ENCODE data around the gene CSGALNACT2.
A peak's percentile ranks its signal among the peaks of the same experiment; 100 is the strongest.

The CSGALNACT2 gene

GRCh38 chr10:43187213-43187612, 49.0 kb downstream of the CSGALNACT2 start:
- no peak for DNase-seq

- DNase-seq, result no peak
Observed at GRCh38 chr10:43188702-43189101, 50.5 kb downstream of the CSGALNACT2 start.

- no peak for DNase-seq
Observed at GRCh38 chr10:43190289-43190688, 52.0 kb downstream of the CSGALNACT2 start.

GRCh38 chr10:43190775-43191174, 52.5 kb downstream of the CSGALNACT2 start:
- DNase-seq, result no peak

DNA sequence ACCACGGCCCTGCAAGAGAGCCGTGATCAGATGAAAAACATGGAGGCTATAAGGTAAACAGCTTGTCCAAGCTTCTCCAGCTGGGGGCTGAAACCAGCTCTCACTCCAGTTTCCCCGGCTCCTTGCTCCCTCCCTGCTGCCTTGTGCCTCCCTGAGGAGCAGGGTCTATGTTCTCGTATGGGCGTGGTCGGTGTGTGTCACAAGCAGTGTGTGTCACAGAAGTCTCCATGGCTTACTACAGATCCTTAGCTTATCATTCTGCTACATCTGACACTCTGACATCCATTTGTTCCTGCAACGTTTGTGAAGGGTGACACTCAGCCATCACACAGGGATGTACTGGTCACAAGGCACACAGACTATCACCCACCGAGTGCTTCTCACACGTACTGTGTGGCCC, 54.6 kb downstream of the CSGALNACT2 start:
- DNase-seq, result no peak

- DNase-seq, result no peak
Observed at GRCh38 chr10:43193496-43194080, 55.3 kb downstream of the CSGALNACT2 start.

DNA sequence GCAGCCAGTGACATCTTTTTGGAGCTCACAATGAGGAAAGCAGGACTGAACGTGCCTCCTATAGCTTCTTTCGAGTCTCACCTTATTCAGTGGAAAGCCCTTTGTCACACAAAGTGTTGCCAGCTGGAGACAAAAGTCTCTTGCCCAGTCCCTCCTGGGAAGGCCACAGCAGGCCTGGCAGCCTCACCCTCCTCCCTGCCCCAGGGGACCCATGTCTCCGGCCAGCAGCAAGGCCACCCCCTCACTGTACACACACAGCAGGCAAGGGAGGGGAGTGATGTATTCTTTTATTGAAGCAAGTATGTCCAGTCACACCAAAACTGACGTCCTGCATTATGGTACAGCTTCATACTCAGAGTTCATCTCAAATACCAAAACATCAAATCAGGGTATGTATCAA, 56.0 kb downstream of the CSGALNACT2 start:
- DNase-seq, result no peak

DNA sequence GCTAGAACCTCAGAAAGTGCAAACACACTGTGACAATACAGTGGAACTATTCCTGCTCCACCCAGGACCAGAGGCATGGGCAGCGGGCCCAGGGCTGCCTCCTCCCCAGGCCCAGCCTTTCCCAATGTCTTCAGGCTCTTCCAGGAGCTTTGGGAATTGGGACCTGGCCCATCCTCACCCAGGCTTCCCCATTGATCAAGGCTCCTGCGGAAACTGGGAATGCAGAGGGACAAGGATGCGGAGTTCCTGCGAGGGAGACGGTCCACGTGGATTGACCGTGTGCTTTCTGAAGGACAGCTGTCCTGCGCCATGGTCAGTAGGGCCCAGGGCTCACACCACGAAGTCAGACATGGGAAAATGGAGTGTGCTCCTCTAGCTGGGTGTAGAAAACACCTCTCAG, 56.6 kb downstream of the CSGALNACT2 start:
- DNase-seq, result no peak

- DNase-seq, result no peak
Observed at GRCh38 chr10:43195557-43195956, 57.3 kb downstream of the CSGALNACT2 start.

DNA sequence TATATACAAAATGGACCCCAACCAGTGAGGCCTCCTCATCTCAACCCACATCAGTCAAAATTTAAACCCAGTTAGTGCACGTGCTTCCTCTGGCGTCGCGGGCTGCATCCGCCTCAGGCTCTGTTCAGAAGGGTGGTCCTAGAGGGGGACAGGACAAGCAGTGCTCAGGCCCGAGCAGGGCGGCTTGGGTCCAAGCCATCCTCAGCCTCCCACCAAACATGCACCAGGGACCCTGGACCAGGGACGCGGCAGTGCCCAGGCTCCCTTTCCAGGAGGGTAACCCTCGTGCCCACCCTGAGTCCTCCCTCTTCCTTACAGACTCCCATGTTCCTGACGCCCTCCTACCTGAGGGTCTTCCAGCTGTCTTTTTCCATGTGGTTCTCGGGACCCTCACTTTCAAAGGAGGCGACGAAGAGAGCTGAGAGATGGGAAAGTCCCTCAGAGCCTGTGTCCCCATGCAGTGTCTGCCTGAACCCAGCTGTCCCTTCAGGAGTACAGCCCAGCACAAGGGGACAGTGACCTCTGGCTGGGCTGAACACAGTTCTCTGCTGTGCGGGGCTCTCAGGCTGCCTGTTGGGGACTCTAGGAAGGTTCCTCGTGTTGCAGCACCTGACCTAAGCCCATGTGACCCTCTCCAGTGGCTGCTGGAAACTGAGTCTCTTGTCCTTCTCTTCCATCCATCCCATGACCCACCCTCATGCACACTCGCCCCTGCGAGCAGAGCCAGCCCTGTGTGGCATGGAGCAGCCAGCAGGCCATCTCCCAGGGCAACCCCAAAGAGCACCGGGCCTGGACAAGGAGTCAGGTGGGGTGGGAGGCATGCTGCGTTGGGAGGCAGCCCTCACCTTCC, 58.1 kb downstream of the CSGALNACT2 start:
- DNase-seq, result no peak

DNA sequence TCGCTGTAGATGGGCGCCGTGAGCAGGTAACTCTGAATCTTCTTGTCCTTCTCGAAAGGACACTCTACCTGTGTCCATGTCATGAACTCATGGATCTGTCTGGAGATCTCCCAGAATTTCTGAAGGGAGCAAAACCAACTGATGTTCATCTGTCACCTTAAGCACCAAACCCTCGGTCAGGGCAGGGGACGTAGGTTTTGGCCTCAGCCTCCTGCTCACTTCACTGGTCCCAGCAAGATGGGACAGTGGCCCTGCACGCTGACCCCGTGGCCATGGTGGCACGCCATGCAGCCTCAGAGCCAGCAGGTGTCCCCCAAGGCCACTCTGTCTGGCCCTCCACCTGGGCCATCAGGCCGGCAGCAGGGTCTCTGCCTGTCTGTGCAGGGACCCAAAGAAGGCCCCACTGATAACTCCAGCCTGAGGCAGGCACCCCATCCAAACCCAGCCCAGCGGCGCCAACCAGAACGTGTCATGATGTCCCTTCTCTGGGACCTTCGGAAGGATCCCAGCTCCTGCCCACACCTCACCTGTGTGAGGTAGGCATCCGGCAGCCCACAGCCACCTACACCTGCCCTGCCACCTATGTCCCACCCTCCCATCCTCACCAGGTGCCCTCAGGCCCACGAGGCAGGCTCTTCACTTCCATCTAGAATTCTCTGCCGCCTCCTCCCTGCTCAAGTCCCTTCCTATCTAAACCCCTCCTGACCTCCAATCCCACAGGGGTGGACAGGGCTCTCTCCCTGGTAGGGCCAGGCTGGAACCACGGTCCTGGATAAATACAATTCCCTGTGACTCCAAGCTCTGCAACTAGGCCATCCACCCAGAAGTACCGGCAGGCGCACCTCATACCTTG, 59.0 kb downstream of the CSGALNACT2 start:
- no peak for DNase-seq

- peak; percentile 51 for DNase-seq
Observed at GRCh38 chr10:43197834-43198681, 59.8 kb downstream of the CSGALNACT2 start.

DNA sequence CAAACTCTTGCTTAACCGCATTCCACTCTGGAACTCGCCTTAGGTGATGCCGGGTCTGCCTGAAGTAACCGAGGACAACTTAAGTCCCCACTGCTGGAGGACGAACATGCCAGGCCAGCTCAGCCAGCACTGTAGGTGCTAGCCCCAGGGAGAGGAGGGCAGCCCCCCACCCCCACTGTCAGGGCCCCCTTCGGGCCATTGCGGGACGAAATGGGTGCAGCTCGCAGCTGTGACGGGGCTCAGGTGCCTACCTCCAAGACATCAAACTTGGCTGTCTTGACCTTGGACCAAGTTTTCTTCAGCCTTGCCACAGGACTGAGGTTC, 60.4 kb downstream of the CSGALNACT2 start:
- DNase-seq, result no peak

DNA sequence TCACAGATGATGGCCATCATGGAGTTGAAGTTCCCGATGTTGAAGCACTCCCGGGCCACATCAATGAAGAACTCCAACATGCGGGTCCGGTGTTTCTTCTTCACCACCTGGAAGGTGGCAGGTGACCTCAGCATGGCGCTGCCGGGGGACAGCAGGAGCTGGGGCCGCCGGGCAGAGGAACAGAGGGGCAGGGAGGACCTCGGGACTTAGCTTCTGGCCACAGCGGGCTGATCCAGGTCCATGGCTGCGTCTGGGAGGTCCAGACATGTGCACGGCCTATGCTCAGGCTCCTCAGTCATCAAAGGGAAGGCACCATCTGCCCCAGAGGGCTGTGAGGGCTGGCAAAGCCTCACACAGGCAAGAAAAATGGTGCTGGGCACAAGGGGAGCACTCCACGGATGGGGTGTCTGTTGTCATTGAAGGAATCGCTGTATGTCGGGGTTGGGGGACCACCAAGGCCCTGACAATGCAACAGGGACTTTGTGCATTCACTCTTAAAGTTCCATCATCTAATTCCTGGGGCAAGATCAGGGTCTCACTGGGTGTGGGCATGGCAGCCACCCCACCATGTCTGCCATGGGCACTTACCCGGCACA, 60.9 kb downstream of the CSGALNACT2 start:
- no peak for DNase-seq

DNA sequence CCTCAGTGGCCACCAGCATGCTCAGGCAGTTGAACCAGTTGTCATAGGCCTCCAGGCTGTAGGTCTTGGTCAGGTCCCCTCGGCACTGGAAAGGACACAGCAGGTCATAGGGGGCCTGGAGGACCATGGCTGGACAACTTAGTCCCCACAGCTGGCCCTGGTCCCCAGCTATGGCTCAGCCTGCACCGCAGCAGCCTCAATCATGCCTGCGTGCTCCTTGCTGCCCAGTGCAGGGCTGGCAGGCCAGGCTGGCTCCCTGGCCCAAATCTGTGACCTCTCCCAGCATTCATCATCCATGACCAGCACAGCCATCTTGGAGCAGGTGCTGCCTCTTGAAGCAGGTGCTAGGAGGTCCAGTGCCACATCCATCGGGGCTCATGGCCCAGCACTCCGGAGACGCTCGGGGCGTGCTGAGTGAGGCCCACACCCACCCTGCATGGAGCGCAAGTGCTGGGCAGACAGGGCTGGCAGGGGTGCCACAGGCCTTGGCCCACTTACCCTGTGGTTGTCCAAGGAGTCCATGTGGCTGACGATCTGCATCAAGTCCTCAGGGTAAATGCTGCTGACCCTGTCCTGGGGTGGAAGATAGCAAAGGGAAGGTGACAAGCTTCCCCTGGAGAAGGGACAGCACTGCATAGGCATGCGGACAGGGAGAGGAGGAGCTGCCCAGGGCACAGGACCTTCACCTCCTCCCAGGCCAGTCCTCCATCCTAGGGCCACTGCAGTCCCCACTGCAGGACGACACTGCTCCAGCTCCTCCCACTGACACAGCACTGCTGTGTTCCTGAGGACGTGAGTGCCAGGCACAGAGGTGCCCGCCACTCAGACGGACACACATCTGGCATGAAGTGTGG, 61.7 kb downstream of the CSGALNACT2 start:
- no peak for DNase-seq

DNA sequence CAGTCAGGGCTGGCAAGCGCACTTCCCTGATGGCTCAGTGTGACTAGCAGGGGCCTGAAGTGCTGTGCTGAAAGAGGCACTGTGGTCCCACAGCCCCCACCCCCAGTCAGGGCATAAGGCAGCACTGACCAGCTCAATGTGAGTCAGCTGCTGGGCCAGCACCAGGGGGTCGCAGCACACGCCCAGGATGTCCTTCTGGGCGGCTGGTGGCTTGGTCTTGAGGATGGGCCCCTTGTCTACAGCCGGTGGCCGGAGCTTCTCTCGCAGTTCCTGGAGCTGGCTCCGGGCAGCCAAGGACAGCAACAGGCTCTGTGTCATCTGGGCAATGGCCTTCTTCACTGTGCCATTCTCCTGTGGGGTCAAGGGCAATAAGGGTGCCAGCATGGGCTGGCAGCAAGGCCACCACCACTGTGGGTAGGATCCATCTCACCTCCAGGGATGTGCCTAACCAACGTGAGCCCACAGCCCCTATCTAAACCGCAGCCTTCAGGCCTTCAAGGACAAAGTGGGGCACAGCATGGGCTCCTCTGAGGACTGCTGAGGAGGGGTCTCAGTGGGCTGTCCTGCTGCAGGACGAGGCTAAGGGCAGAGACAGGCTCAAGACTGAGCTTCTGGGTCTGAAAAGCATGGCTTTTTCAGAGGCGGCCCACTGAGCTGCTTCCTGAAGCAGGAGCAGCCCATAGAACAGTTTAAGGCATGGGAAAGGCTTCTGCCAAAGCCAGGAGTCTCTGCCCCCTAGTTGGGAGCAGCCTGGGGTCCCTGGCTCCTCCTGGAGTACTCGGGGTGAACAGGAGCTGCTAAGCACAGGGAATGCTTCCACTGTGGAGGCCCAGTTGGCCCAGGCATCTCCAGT, 62.5 kb downstream of the CSGALNACT2 start:
- DNase-seq, result no peak

- DNase-seq, result peak; percentile 17 to 20
Observed at GRCh38 chr10:43201545-43202131, 63.4 kb downstream of the CSGALNACT2 start.

DNA sequence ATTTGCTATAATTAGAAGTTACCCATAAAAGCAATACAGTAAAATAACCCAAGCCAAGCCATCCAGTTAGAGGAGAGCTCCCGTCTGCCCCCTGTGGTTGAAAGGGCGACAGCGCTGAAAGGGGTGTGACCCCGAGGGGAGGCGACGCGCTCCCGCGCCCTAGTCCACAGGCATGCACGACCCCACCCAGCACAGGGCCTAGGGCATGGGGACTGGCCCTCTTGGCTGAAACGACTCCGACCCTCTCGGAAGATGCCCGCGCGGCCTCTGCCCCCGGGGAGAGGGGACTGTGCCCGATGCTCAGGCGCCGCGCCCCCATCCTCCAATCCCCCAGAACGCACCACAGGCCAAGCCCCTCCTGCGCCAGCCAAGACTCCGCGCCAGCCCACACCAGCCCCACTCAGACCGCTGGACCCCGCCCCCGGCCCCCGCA, 64.0 kb downstream of the CSGALNACT2 start:
- DNase-seq, result peak; percentile 52 to 62

- no peak for DNase-seq
Observed at GRCh38 chr10:43202657-43203447, 64.6 kb downstream of the CSGALNACT2 start.
